Mesendoderm (in vitro differentiated cells): ENCODE measurements around the gene PRKAG2.

Source experiments
- DNase-seq: peaks from one replicate; pipeline ENCODE4 v3.0.0; 2013
- H2AK5ac ChIP-seq: 2 replicates; pipeline ENCODE4 v1.6.1; 2013; ENCODE audit warnings: low read length, inconsistent platforms
- H2BK120ac ChIP-seq: 2 replicates; pipeline ENCODE4 v1.6.1; 2013; ENCODE audit warnings: low read depth, mild to moderate bottlenecking, low read length, moderate library complexity, mixed read lengths
- H2BK15ac ChIP-seq: replicated peaks from 2 replicates; pipeline ENCODE4 v1.6.1; 2013; ENCODE audit warnings: low read depth, mild to moderate bottlenecking, moderate library complexity
- H2BK5ac ChIP-seq: 2 replicates; pipeline ENCODE4 v1.6.1; 2013; ENCODE audit warnings: low read length, inconsistent platforms
- H3K18ac ChIP-seq: 2 replicates; pipeline ENCODE4 v1.6.1; 2013; ENCODE audit warnings: mild to moderate bottlenecking, low read length, mixed read lengths
- H3K23ac ChIP-seq: one replicate; pipeline ENCODE4 v1.6.1; 2013; ENCODE audit warnings: low read length
- H3K27ac ChIP-seq: 2 replicates; pipeline ENCODE4 v1.5.1; 2013; ENCODE audit warnings: low read depth, mild to moderate bottlenecking, inconsistent platforms, low read length, moderate library complexity
- H3K27me3 ChIP-seq: 2 replicates; pipeline ENCODE4 v1.6.1; 2013; ENCODE audit warnings: low read length, control low read depth, mild to moderate bottlenecking, inconsistent platforms; ENCODE audit not compliant: insufficient read depth, poor library complexity
- H3K36me3 ChIP-seq: 2 replicates; pipeline ENCODE4 v1.6.1; 2013; ENCODE audit warnings: low read length, inconsistent platforms; ENCODE audit not compliant: control insufficient read depth, insufficient read depth
- H3K4ac ChIP-seq: one replicate; pipeline ENCODE4 v1.6.1; 2013; ENCODE audit warnings: low read depth, mild to moderate bottlenecking, low read length, moderate library complexity
- H3K4me1 ChIP-seq: 2 replicates; pipeline ENCODE4 v1.6.1; 2013; ENCODE audit warnings: low read depth, low read length, inconsistent platforms; ENCODE audit not compliant: control insufficient read depth
- H3K4me2 ChIP-seq: 2 replicates; pipeline ENCODE4 v1.6.1; 2013; ENCODE audit warnings: low read length
- H3K4me3 ChIP-seq: 2 replicates; pipeline ENCODE4 v1.5.1; 2013; ENCODE audit warnings: mild to moderate bottlenecking, low read length
- H3K56ac ChIP-seq: one replicate; pipeline ENCODE4 v1.6.1; 2013; ENCODE audit warnings: low read length
- H3K79me1 ChIP-seq: 2 replicates; pipeline ENCODE4 v1.6.1; 2013; ENCODE audit warnings: low read length, inconsistent platforms
- H3K79me2 ChIP-seq: 2 replicates; pipeline ENCODE4 v1.6.1; 2013; ENCODE audit warnings: mild to moderate bottlenecking, low read length; ENCODE audit not compliant: control insufficient read depth, insufficient read depth
- H3K9ac ChIP-seq: 2 replicates; pipeline ENCODE4 v1.6.1; 2013; ENCODE audit warnings: low read length, inconsistent platforms
- H4K5ac ChIP-seq: one replicate; pipeline ENCODE4 v1.6.1; 2013; ENCODE audit warnings: low read length
- H4K8ac ChIP-seq: one replicate; pipeline ENCODE4 v1.6.1; 2013; ENCODE audit warnings: low read depth, mild to moderate bottlenecking, control low read depth, low read length, moderate library complexity
- WGBS: extraction: QIAGEN DNeasy Blood & Tissue Kit; methylation state at CpG from one replicate; pipeline ENCODE4 v1.1.7; 2013; ENCODE audit warnings: low lambda C conversion rate, missing lambda C conversion rate; ENCODE audit not compliant: insufficient coverage; ENCODE audit errors: extremely low coverage; 5-methylcytosine and 5-hydroxymethylcytosine counted together

The PRKAG2 gene

DNA sequence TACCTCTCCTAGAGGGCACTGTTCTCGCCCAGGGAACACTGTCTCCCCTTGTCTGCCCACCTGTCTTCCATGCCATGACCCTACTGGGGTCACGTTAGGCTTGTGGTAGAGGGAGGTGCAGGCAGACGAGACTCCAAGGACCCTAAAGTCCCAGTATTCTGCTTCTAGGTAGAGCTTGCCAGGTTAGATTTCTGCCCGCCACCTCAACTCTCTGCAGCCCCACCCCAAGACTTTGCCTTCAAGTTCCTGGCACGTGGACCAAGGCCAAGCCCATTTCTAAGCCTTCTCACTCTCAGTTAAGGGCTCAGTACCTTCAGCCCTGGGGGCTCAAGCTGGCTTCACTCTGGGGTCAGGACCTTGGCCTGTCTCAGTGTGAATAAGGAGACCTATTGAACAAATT lies 16.1 kb downstream of the PRKAG2 start:
- Histone ChIP-seq H3K18ac (no peak overlapping the region), H2AK5ac (no peak overlapping the region), H2BK120ac (no peak overlapping the region), H2BK5ac (no peak overlapping the region), H3K4me3 (no peak overlapping the region), H3K79me1 (no peaks in the 10 kb centered on the region), H3K9ac (no peak overlapping the region), H3K4ac (no peak overlapping the region), H3K23ac (no peak overlapping the region), H3K56ac (no peak overlapping the region), H3K4me2 (no peak overlapping the region), H3K79me2 (no peaks in the 10 kb centered on the region), H2BK15ac (no peak overlapping the region), H3K27me3 (no peaks in the 10 kb centered on the region), H4K8ac (no peak overlapping the region), H4K5ac (no peak overlapping the region), H3K27ac (no peak overlapping the region), H3K4me1 (no peaks in the 10 kb centered on the region), H3K36me3 (no peaks in the 10 kb centered on the region)
- DNase-seq, result no peak
- no CpG with 5 or more reads among the region's 5 CpGs for WGBS

DNA sequence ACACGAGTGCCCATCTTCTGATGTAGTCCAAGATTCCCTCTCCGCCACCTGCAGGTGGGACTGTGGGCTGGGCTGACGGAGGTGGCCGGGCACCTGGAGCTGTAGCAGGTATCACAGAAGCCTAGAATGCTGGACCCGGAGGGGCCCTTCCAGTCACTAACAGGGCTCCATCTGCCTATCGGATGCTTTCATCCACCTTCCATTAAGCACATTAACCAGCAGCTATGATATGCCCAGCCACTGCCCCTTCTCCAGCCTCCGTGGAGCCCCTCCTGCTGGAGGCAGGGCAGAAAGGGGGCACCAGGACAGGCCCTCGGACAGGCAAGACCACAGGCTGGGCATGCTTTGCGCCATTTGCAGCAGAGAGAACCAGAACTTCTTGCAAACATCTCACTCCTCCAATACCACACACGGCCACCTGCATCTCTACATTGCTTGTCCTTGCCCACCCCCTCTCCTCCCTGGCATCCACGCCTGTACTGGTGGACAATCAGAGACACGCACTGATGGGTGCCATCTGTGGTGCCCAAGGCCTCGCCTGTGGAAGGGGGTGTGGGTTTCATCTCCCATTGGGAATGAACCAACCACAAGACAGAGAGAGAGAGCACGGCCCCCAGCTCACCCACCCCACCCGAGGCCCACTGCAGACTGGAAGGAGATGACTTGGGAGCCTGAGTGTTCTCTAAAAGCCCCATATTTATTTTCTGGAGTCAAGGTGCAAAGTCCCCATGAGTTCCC lies 16.8 kb downstream of the PRKAG2 start:
- Histone ChIP-seq H3K9ac (no peak overlapping the region), H3K18ac (no peak overlapping the region), H4K8ac (no peak overlapping the region), H3K4me3 (no peak overlapping the region), H3K23ac (no peak overlapping the region), H2BK5ac (no peak overlapping the region), H3K56ac (no peak overlapping the region), H3K79me1 (no peaks in the 10 kb centered on the region), H3K27ac (no peak overlapping the region), H3K4me1 (no peaks in the 10 kb centered on the region), H3K27me3 (no peaks in the 10 kb centered on the region), H3K79me2 (no peaks in the 10 kb centered on the region), H4K5ac (no peak overlapping the region), H2BK15ac (no peak overlapping the region), H3K4me2 (no peak overlapping the region), H3K36me3 (no peaks in the 10 kb centered on the region), H2BK120ac (no peak overlapping the region), H3K4ac (no peak overlapping the region), H2AK5ac (no peak overlapping the region)
- no peak for DNase-seq
- no CpG with 5 or more reads among the region's 15 CpGs for WGBS

DNA sequence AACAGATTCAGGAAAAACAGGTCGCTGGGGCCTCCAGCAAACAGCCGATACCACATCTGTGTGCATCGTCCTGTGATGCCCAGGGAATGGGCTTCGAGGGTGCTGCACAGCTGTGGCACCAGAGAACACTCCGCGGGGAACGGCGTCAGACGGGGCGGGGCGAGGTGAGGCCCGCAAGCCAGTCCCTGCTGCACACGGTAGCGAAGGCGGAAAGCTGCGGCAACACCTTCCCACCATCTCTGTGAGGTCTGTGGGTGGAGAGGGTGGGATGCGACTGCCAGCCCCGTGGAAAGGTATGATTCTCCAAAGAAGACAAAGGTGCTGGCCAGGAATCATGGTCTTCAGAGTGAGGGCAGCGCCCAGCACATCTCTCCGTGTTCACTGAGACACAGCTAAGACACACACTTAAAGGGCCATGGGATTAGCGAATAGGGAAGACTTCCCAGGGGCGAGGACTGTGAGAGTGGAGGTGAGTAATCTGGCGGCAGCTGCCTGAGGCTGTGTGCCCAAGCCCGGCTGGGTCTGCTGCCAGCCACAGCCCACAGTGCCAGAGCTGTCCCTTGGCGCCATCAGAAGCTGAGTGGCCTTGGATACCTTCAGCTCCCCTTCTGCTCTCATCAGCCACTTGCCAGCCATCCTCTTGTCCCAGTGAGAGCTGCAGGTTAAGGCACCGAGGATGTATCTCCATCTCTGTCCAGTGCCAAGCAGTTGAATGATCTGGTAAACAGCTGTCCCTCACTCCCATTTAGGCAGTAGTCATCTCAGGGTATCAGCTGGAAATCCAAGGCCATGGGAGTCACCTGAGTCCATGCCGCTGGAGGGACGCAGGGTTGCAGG lies 17.6 kb downstream of the PRKAG2 start:
- no peak overlapping the region for H2BK15ac ChIP-seq
- H2BK120ac ChIP-seq, result no peak overlapping the region
- no peak overlapping the region for H3K4ac ChIP-seq
- H2BK5ac ChIP-seq, result no peak overlapping the region
- no peak overlapping the region for H3K4me2 ChIP-seq
- no peaks in the 10 kb centered on the region for H3K27me3 ChIP-seq
- no peak overlapping the region for H2AK5ac ChIP-seq
- no peak overlapping the region for H3K18ac ChIP-seq
- no peaks in the 10 kb centered on the region for H3K4me1 ChIP-seq
- no peak overlapping the region for H3K23ac ChIP-seq
- no peak overlapping the region for H4K8ac ChIP-seq
- no peaks in the 10 kb centered on the region for H3K79me1 ChIP-seq
- H3K9ac ChIP-seq, result no peak overlapping the region
- H3K27ac ChIP-seq, result no peak overlapping the region
- WGBS, result no CpG with 5 or more reads among the region's 28 CpGs
- no peak overlapping the region for H3K4me3 ChIP-seq
- DNase-seq, result no peak
- H3K56ac ChIP-seq, result no peak overlapping the region
- H3K36me3 ChIP-seq, result no peaks in the 10 kb centered on the region
- H3K79me2 ChIP-seq, result no peaks in the 10 kb centered on the region
- H4K5ac ChIP-seq, result no peak overlapping the region

DNA sequence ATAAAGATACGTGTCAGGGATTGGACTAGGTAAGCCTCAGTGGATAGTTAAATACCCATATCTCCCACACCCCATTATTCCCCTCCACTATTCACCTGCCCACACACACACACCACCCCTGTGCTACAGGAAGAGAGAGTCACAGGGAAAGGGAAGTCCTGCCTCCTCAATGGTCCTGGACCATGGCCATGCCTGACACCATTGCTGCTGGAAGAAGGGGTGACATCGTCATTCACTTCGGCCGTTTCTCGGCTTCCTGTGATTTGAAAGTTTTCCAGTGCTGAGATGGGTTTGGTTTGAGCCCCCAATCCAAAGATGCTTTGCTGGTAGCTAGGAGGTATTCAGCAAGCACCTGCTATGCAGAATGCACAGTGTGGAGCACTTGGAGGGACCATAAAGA lies 18.5 kb downstream of the PRKAG2 start:
- WGBS, result no CpG with 5 or more reads among the region's 5 CpGs
- H3K18ac ChIP-seq, result no peak overlapping the region
- no peaks in the 10 kb centered on the region for H3K4me1 ChIP-seq
- H3K79me1 ChIP-seq, result no peaks in the 10 kb centered on the region
- H3K27me3 ChIP-seq, result no peaks in the 10 kb centered on the region
- no peak overlapping the region for H2BK15ac ChIP-seq
- no peak overlapping the region for H3K4ac ChIP-seq
- no peak for DNase-seq
- H3K56ac ChIP-seq, result no peak overlapping the region
- H4K8ac ChIP-seq, result no peak overlapping the region
- H3K4me3 ChIP-seq, result no peak overlapping the region
- H3K36me3 ChIP-seq, result no peaks in the 10 kb centered on the region
- no peak overlapping the region for H2BK5ac ChIP-seq
- H3K79me2 ChIP-seq, result no peaks in the 10 kb centered on the region
- no peak overlapping the region for H3K27ac ChIP-seq
- no peak overlapping the region for H2AK5ac ChIP-seq
- no peak overlapping the region for H4K5ac ChIP-seq
- H3K4me2 ChIP-seq, result no peak overlapping the region
- H2BK120ac ChIP-seq, result no peak overlapping the region
- no peak overlapping the region for H3K9ac ChIP-seq
- H3K23ac ChIP-seq, result no peak overlapping the region

DNA sequence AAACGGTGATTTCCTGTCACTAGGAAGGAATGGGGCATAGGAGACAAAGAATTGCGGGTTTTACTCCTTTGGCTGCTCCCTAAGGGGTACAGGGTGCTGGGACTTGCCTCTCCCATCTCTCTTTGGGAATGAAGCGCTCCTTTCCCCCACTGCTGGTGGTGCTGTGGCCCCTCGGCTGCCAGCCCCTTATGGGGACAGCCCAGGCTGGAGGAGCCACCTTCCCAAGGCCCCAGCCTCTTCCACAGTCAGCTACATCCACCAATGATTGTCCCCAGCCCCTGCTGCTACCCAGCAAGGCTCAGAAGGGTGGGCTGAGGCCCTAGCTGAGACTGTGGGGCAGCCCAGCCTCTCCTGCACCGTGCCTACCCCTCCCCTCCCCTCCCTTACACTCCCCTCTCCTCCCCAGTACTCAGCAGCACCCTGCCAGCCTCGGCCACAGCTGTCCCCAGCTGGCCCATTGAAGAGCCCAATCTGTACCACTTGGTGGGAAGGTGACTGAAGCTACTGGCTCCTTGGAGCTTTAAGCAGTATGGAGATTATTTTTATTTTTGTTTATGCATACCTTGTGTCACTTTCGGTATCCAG lies 19.0 kb downstream of the PRKAG2 start:
- H2BK120ac ChIP-seq, result no peak overlapping the region
- no peak overlapping the region for H2AK5ac ChIP-seq
- WGBS, result no CpG with 5 or more reads among the region's 7 CpGs
- no peak overlapping the region for H3K4ac ChIP-seq
- no peaks in the 10 kb centered on the region for H3K4me1 ChIP-seq
- H3K4me2 ChIP-seq, result no peak overlapping the region
- no peaks in the 10 kb centered on the region for H3K79me2 ChIP-seq
- H3K36me3 ChIP-seq, result no peaks in the 10 kb centered on the region
- no peak overlapping the region for H4K5ac ChIP-seq
- no peak overlapping the region for H3K18ac ChIP-seq
- no peak overlapping the region for H4K8ac ChIP-seq
- no peak overlapping the region for H3K9ac ChIP-seq
- H3K56ac ChIP-seq, result no peak overlapping the region
- H3K27me3 ChIP-seq, result no peaks in the 10 kb centered on the region
- DNase-seq, result no peak
- H3K79me1 ChIP-seq, result no peaks in the 10 kb centered on the region
- H3K27ac ChIP-seq, result no peak overlapping the region
- no peak overlapping the region for H2BK15ac ChIP-seq
- no peak overlapping the region for H3K23ac ChIP-seq
- no peak overlapping the region for H2BK5ac ChIP-seq
- H3K4me3 ChIP-seq, result no peak overlapping the region
